ENCODE measurements around the gene MIEN1.

Gene MIEN1

DNA sequence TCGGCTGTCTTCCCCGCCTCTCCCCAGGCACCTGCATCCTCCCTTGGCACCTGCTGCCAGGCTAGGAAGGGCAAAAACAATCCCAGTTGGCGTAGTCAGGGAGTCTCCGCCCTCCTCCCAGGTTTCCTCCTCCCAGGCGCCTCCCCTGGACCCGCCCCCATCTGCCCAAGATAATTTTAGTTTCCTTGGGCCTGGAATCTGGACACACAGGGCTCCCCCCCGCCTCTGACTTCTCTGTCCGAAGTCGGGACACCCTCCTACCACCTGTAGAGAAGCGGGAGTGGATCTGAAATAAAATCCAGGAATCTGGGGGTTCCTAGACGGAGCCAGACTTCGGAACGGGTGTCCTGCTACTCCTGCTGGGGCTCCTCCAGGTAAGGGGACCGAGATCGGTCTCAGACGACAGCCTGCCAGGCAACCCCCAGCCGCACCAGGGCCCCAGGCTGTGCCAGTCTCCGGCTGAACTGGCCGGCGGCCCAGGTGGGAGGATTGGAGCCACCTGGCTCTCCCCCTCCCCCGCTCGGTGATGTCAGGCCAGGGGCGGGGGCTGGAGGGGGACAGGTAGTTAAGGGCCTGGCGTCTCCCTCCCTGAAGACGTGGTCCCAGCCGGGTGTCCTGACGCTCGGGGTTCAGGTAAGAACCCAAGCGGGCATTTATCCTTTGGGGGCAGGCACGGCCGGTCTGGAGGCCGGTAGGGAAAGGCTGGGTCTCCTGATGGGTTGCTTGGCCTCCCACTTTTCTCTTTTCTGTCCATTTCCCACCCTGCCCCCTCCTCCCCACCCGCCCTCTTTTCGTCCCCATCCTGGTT, 7.6 kb upstream of the MIEN1 start, which contains the start of gene GRB7:
GRB7 (plus strand) TSS at position 179 of the 808 bp plus-strand sequence. CDS start 4,364 bp downstream, outside the sequence.
- DNase-seq (ENCODE audit: low spot score): no peak
- TF ChIP-seq, protein P1, sequence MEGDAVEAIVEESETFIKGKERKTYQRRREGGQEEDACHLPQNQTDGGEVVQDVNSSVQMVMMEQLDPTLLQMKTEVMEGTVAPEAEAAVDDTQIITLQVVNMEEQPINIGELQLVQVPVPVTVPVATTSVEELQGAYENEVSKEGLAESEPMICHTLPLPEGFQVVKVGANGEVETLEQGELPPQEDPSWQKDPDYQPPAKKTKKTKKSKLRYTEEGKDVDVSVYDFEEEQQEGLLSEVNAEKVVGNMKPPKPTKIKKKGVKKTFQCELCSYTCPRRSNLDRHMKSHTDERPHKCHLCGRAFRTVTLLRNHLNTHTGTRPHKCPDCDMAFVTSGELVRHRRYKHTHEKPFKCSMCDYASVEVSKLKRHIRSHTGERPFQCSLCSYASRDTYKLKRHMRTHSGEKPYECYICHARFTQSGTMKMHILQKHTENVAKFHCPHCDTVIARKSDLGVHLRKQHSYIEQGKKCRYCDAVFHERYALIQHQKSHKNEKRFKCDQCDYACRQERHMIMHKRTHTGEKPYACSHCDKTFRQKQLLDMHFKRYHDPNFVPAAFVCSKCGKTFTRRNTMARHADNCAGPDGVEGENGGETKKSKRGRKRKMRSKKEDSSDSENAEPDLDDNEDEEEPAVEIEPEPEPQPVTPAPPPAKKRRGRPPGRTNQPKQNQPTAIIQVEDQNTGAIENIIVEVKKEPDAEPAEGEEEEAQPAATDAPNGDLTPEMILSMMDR (IDR thresholded peaks at IDR 0.05; ENCODE audit: extremely low read depth, missing control alignments): no peak

DNA sequence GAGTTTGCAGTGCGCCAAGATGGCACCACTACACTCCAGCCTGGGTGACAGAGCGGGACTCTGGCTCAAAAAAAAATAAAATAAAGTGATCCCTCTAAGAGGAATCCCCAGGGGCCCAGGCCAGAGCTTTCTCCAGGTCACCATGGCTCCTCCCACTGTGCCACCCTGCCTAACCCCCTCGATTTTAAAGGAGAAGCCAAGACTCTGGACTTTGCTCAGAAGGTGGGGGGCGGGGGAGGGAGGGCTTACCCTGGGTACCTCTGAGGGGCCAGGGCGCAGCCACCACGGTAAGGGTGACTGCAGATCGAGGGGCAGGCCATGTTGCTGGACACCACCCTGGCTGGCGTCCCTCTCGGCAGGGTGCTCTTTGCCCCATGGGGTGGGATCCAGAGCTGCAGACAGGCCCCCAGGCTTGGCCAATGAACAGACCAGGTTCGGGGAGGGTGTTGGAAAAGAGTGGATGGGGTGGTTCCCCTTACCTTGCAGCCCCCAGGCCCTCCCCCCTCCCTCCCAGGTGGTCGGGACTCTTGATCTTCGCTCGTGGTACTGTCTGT, 7.0 kb upstream of the MIEN1 start:
- TF ChIP-seq, protein P1 (IDR thresholded peaks at IDR 0.05; ENCODE audit: extremely low read depth, missing control alignments): no peak
- no peak for DNase-seq (ENCODE audit: low spot score)

DNA sequence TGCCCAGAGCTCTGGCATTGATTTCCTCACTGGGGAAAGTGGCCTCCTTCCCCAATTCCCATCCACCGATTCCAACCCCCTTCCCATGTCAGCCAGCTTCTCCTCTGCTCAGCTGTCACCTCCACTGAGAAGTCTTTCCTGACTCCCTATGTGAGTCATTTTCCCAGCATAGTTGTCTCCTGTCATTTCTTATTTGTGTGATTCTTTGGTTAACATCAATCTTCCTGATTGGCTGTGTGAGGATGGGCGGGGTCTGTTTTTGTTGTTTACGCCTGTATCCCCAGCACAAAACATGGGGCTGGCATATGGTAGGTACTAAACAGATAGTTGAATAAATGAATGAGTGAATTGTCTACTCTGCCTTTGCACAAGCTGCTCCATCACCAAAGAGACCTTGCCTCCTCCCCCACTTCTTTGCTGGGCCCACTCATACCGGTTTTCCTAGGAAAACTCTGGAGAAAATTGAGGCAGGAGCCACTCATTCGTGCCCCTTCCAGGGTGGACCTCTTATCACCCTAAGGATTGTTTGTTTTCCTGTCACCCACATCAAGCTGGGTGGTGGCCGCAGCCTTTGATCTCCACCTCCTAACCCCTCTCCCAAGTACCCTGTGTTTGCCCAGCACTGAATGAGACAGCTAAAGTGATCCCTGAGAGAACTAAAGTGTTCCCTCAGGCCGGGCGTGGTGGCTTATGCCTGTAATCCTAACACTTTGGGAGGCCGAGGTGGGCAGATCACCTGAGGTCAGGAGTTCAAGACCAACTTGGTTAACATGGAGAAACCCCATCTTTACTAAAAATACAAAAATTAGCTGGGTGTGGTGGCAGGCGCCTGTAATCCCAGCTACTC, 6.2 kb upstream of the MIEN1 start:
- DNase-seq (ENCODE audit: low spot score): no peak
- TF ChIP-seq, protein P1 (IDR thresholded peaks at IDR 0.05; ENCODE audit: extremely low read depth, missing control alignments): no peak

DNA sequence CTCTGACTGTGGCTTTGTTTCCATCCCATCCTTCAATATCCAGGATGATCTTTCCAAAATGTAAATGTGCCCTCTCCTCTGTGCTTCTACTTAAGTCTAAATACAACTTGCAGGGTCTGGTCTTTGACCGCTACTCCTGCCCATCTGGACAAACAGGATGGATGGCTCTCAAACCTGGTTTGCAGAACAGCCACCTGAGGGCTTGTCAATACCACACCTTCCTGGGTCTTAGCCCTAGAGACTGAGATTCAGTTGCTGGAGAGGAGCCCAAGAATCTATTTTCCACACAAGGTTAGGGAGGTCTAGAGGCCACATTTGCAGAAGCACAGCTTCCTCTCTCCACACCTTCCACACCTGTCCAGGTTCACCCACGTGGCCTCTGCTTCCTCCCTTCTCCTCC, 5.5 kb upstream of the MIEN1 start:
- TF ChIP-seq, protein P1 (IDR thresholded peaks at IDR 0.05; ENCODE audit: extremely low read depth, missing control alignments): no peak
- no peak for DNase-seq (ENCODE audit: low spot score)

DNA sequence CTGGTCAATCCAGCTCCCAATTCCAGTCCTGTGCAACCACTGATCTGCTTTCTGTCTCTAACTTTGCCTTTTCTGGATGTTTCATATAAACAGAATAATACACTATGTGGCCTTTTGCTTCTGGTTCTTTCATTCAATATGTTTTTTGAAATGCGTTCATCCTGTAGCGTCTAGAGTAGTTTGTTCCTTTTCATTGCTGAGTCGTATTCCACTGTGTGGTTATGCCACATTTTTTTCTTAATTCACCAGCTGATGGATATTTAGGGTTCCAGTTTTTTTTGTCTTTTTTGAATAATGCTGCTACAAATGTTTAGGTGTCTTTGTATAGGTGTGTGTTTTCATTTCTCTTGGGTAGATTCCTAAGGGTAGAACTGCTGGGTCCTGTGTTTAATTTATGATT, 2.3 kb upstream of the MIEN1 start:
- TF ChIP-seq, protein P1 (IDR thresholded peaks at IDR 0.05; ENCODE audit: extremely low read depth, missing control alignments): no peak
- DNase-seq (ENCODE audit: low spot score): no peak

DNA sequence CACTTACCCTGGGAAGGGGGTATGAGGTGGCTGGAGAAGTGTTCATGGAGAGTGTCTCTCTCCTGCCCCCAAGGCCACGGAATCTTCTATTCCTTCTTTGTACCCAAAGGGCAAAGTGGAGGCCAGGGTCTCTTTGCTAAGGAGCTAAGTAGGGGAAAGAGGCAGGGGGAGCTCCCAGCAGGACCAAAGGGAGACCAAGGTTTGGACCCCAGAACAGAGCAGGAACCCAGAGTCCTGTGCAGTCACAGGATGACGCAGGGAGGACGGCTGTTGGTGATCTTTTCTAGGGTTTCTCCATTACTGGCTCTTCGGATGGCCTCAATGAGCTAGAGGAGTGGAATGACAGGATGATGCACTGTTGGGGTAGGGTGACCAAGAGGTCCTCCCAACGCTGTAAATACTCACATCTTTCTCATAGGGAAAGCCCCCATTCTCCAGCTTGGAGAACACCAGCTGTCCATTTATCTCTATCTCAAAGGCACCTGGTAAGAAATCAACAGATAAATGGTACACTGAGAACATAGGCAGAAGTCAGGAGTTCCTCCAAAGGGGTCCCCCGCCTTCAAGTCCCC, 966 bp downstream of the MIEN1 start:
- DNase-seq (ENCODE audit: low spot score): no peak
- TF ChIP-seq, protein P1 (IDR thresholded peaks at IDR 0.05; ENCODE audit: extremely low read depth, missing control alignments): no peak

Data from GM20000 (cell line).